HepG2 (cell line): Measurements from ENCODE around the gene CIITA. TPM values are rescaled to one million over a fixed set of nuclear protein-coding genes. Genes with fewer than 3 reads are reported as not detected.

ENCODE experiments used
- ATF7 ChIP-seq, 2 experiments: fragments of 450-650 bp in 1 of 2; sonication (generic) in 1 of 2; formaldehyde crosslinking in 1 of 2; IDR thresholded peaks; 2 replicates each; pipeline versions ENCODE4 v1.4.0 to v1.6.1; 2016 to 2020; ENCODE audit warnings: antibody characterized with exemption in 1 of 2, mild to moderate bottlenecking in 1 of 2, missing genetic modification reagents in 1 of 2
- FOSL2 ChIP-seq: sonication (generic); formaldehyde crosslinking; IDR thresholded peaks from 2 replicates; pipeline ENCODE4 v1.4.0; 2020; ENCODE audit warnings: missing genetic modification reagents
- GFI1 ChIP-seq: sonication (generic); formaldehyde crosslinking; IDR thresholded peaks from 2 replicates; pipeline ENCODE4 v1.5.0; 2020; ENCODE audit warnings: missing genetic modification reagents, mild to moderate bottlenecking, borderline replicate concordance
- HDAC1 ChIP-seq: sonication (generic); formaldehyde crosslinking; IDR thresholded peaks from 2 replicates; pipeline ENCODE4 v1.5.1; 2020; ENCODE audit warnings: mild to moderate bottlenecking, missing genetic modification reagents
- HMG20B ChIP-seq: conservative IDR thresholded peaks from 2 replicates; pipeline ENCODE4 v1.6.1; 2016; ENCODE audit warnings: missing genetic modification reagents, missing compliant biosample characterization
- KDM6A ChIP-seq: IDR thresholded peaks from 2 replicates; pipeline ENCODE4 v1.6.1; 2016; ENCODE audit warnings: low read depth
- NR3C1 ChIP-seq: sonication (generic); formaldehyde crosslinking; IDR thresholded peaks from 2 replicates; pipeline ENCODE4 v1.4.0; 2020; ENCODE audit warnings: missing genetic modification reagents
- PCBP1 ChIP-seq: fragments of 200-400 bp; formaldehyde crosslinking; IDR thresholded peaks from 2 replicates; pipeline ENCODE4 v1.6.1; 2017; ENCODE audit warnings: mild to moderate bottlenecking, low read depth, low read length, borderline replicate concordance
- ZNF205 ChIP-seq: IDR thresholded peaks from 2 replicates; pipeline ENCODE4 v1.6.1; 2018; ENCODE audit warnings: missing biosample characterization, missing genetic modification reagents
- ZNF317 ChIP-seq: sonication (generic); formaldehyde crosslinking; IDR thresholded peaks from 2 replicates; pipeline ENCODE4 v1.5.0; 2020; ENCODE audit warnings: mild to moderate bottlenecking, missing genetic modification reagents
- ZNF546 ChIP-seq: sonication (generic); formaldehyde crosslinking; conservative IDR thresholded peaks from 2 replicates; pipeline ENCODE4 v1.8.1; 2023; ENCODE audit warnings: mild to moderate bottlenecking, missing genetic modification reagents
- ZNF678 ChIP-seq: sonication (generic); formaldehyde crosslinking; IDR thresholded peaks from 2 replicates; pipeline ENCODE4 v1.4.0; 2020; ENCODE audit warnings: mild to moderate bottlenecking, missing genetic modification reagents
- polyA plus RNA-seq, 8 experiments: library from polyadenylated mRNA; depleted of rRNA in 3 of 8; stranded (reverse) in 7 of 8; unstranded in 1 of 8; fragments of >200 nt; fragmentation: Illumina TruSeq in 4 of 8; extraction: Trizol in 4 of 8; gene quantifications; 2 replicates each; pipeline versions ENCODE4 v1.2.1 to v1.2.3, GENCODE V29; 2011 to 2016; ENCODE audit warnings: low read depth in 4 of 8, missing spikeins in 1 of 8, mixed read lengths in 1 of 8; ENCODE audit not compliant: insufficient read depth in 1 of 8
- total RNA-seq, 5 experiments: library from RNA; depleted of rRNA; stranded (reverse); fragments of >200 nt; fragmentation: Illumina TruSeq; extraction: Trizol; gene quantifications; 2 replicates each; pipeline ENCODE4 v1.2.3, GENCODE V29; 2016; ENCODE audit warnings: low read depth in 1 of 5
- TF ChIP-seq, protein P1 (sequence below): IDR thresholded peaks from 2 replicates; pipeline ENCODE4 v1.6.1; 2016; ENCODE audit warnings: low read depth
- TF ChIP-seq, protein P2 (sequence below): sonication (generic); formaldehyde crosslinking; IDR thresholded peaks from one replicate; pipeline ENCODE4 v1.5.1; 2020; ENCODE audit warnings: mild to moderate bottlenecking, missing genetic modification reagents; ENCODE audit errors: not compliant biosample characterization
- TF ChIP-seq, protein P3 (sequence below): sonication (generic); formaldehyde crosslinking; IDR thresholded peaks from 2 replicates; pipeline ENCODE4 v1.4.0; 2020; ENCODE audit warnings: missing genetic modification reagents
- TF ChIP-seq, protein P4 (sequence below): IDR thresholded peaks from 2 replicates; pipeline ENCODE4 v1.6.1; 2012; ENCODE audit warnings: low read depth, low read length, improper control_type of control experiment

CIITA gene
- total and polyA plus RNA-seq, 2 of the 13 experiments (the other 11 are each of a cell fraction or from before 2014, with no cell fraction given), result 0.08 to 0.09 TPM

DNA sequence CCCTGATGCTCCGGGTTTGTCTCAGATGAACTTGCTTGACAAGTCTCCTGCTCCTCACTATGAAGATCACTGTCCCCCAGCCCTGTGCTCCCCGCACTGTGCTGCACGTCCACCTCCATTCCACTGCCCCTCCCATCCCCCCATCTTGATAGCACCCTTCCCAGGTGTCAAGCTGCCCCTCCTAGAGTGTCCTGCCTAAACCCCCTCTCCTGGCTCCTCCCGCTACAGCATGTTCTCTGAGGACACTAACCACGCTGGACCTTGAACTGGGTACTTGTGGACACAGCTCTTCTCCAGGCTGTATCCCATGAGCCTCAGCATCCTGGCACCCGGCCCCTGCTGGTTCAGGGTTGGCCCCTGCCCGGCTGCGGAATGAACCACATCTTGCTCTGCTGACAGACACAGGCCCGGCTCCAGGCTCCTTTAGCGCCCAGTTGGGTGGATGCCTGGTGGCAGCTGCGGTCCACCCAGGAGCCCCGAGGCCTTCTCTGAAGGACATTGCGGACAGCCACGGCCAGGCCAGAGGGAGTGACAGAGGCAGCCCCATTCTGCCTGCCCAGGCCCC lies 46.7 kb downstream of the CIITA start (continued):
- TF ChIP-seq KDM6A (CRISPR knock-in tag) (peak; percentile 79), ZNF546 (CRISPR knock-in tag) (no peak), HMG20B (CRISPR knock-in tag) (no peak), ZNF678 (CRISPR knock-in tag) (no peak), FOSL2 (no peak), ZNF205 (no peak; the same call in 1 of the 2 replicates), ZNF317 (CRISPR knock-in tag) (0 out of 2 replicates have a peak, but pooled peaks have one; percentile 35), ATF7 (IDR thresholded peaks at IDR 0.05) (no peak), ATF7 (CRISPR knock-in tag; IDR thresholded peaks at IDR 0.05) (no peak), GFI1 (peak; percentile 59; the same call in 1 of the 2 replicates), HDAC1 (CRISPR knock-in tag) (peak; percentile 84), PCBP1 (peak; percentile 12; the same call in 1 of the 2 replicates), NR3C1 (CRISPR knock-in tag) (no peak)
- TF ChIP-seq, protein P1, sequence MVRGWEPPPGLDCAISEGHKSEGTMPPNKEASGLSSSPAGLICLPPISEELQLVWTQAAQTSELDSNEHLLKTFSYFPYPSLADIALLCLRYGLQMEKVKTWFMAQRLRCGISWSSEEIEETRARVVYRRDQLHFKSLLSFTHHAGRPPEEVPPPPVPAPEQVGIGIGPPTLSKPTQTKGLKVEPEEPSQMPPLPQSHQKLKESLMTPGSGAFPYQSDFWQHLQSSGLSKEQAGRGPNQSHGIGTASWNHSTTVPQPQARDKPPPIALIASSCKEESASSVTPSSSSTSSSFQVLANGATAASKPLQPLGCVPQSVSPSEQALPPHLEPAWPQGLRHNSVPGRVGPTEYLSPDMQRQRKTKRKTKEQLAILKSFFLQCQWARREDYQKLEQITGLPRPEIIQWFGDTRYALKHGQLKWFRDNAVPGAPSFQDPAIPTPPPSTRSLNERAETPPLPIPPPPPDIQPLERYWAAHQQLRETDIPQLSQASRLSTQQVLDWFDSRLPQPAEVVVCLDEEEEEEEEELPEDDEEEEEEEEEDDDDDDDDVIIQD (CRISPR knock-in tag), result peak; percentile 47
- TF ChIP-seq, protein P2, sequence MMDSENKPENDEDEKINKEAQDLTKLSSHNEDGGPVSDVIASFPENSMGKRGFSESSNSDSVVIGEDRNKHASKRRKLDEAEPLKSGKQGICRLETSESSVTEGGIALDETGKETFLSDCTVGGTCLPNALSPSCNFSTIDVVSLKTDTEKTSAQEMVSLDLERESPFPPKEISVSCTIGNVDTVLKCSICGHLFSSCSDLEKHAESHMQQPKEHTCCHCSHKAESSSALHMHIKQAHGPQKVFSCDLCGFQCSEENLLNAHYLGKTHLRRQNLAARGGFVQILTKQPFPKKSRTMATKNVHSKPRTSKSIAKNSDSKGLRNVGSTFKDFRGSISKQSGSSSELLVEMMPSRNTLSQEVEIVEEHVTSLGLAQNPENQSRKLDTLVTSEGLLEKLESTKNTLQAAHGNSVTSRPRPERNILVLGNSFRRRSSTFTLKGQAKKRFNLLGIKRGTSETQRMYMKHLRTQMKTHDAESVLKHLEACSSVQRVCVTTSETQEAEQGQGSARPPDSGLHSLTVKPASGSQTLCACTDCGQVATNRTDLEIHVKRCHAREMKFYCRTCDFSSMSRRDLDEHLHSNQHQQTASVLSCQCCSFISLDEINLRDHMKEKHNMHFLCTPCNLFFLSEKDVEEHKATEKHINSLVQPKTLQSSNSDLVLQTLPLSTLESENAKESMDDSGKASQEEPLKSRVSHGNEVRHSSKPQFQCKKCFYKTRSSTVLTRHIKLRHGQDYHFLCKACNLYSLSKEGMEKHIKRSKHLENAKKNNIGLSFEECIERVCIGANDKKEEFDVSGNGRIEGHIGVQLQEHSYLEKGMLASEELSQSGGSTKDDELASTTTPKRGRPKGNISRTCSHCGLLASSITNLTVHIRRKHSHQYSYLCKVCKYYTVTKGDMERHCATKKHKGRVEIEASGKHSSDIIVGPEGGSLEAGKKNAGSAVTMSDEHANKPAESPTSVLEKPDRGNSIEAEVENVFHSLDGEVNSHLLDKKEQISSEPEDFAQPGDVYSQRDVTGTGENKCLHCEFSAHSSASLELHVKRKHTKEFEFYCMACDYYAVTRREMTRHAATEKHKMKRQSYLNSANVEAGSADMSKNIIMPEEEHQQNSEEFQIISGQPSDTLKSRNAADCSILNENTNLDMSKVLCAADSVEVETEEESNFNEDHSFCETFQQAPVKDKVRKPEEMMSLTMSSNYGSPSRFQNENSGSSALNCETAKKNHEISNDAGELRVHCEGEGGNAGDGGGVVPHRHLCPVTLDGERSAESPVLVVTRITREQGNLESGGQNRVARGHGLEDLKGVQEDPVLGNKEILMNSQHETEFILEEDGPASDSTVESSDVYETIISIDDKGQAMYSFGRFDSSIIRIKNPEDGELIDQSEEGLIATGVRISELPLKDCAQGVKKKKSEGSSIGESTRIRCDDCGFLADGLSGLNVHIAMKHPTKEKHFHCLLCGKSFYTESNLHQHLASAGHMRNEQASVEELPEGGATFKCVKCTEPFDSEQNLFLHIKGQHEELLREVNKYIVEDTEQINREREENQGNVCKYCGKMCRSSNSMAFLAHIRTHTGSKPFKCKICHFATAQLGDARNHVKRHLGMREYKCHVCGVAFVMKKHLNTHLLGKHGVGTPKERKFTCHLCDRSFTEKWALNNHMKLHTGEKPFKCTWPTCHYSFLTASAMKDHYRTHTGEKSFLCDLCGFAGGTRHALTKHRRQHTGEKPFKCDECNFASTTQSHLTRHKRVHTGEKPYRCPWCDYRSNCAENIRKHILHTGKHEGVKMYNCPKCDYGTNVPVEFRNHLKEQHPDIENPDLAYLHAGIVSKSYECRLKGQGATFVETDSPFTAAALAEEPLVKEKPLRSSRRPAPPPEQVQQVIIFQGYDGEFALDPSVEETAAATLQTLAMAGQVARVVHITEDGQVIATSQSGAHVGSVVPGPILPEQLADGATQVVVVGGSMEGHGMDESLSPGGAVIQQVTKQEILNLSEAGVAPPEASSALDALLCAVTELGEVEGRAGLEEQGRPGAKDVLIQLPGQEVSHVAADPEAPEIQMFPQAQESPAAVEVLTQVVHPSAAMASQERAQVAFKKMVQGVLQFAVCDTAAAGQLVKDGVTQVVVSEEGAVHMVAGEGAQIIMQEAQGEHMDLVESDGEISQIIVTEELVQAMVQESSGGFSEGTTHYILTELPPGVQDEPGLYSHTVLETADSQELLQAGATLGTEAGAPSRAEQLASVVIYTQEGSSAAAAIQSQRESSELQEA (CRISPR knock-in tag), result no peak
- TF ChIP-seq, protein P3, sequence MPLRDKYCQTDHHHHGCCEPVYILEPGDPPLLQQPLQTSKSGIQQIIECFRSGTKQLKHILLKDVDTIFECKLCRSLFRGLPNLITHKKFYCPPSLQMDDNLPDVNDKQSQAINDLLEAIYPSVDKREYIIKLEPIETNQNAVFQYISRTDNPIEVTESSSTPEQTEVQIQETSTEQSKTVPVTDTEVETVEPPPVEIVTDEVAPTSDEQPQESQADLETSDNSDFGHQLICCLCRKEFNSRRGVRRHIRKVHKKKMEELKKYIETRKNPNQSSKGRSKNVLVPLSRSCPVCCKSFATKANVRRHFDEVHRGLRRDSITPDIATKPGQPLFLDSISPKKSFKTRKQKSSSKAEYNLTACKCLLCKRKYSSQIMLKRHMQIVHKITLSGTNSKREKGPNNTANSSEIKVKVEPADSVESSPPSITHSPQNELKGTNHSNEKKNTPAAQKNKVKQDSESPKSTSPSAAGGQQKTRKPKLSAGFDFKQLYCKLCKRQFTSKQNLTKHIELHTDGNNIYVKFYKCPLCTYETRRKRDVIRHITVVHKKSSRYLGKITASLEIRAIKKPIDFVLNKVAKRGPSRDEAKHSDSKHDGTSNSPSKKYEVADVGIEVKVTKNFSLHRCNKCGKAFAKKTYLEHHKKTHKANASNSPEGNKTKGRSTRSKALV, result no peak
- TF ChIP-seq, protein P4, sequence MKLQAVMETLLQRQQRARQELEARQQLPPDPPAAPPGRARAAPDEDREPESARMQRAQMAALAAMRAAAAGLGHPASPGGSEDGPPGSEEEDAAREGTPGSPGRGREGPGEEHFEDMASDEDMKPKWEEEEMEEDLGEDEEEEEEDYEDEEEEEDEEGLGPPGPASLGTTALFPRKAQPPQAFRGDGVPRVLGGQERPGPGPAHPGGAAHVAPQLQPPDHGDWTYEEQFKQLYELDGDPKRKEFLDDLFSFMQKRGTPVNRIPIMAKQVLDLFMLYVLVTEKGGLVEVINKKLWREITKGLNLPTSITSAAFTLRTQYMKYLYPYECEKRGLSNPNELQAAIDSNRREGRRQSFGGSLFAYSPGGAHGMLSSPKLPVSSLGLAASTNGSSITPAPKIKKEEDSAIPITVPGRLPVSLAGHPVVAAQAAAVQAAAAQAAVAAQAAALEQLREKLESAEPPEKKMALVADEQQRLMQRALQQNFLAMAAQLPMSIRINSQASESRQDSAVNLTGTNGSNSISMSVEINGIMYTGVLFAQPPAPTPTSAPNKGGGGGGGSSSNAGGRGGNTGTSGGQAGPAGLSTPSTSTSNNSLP, result no peak
